Thyroid gland (tissue), 4 donors: ENCODE results near the gene ACSL3.

Source experiments
- CTCF ChIP-seq, 6 experiments: fragments of 200-600 bp in 3 of 6; fragments of 450-650 bp in 3 of 6; sonication (generic) in 3 of 6; IDR thresholded peaks; one replicate each; pipeline ENCODE4 v1.5.1; 2016 to 2019; ENCODE audit warnings: antibody characterized with exemption in 6 of 6, mild to moderate bottlenecking in 2 of 6, inconsistent platforms in 1 of 6, moderate library complexity in 1 of 6
- POLR2A ChIP-seq, 2 donors: fragments of 450-650 bp; IDR thresholded peaks; one replicate each; pipeline ENCODE4 v1.6.1; 2017; ENCODE audit warnings: antibody characterized with exemption in 2 of 2, mild to moderate bottlenecking in 2 of 2, moderate library complexity in 1 of 2

GRCh38 chr2:222842491-222843174, 18.2 kb upstream of the ACSL3 start:
- TF ChIP-seq CTCF (IDR thresholded peaks at IDR 0.05), result no peak
- TF ChIP-seq POLR2A (IDR thresholded peaks at IDR 0.05), result no peak
